Uterus (tissue), 4 donors: ENCODE results near the gene SUSD1. TPM values are rescaled to one million over a fixed set of nuclear protein-coding genes. Genes with fewer than 3 reads are reported as not detected.
"Not testable (repeated sequence)": the region's sequence is repeated elsewhere in the genome, so short reads cannot be mapped to it uniquely, and the experiment has no call there.

Source experiments
- DNase-seq, 2 donors: peaks; one replicate each; pipeline ENCODE4 v3.0.0-alpha.2; 2019 to 2020
- H3K27ac ChIP-seq, 2 donors: fragments of 200-600 bp; sonication (generic); 1 replicate in 1 of 2; 2 replicates in 1 of 2; pipeline ENCODE4 v1.5.1; 2016 to 2018
- H3K27me3 ChIP-seq, 2 donors: fragments of 200-600 bp; sonication (generic); one replicate each; pipeline ENCODE4 v1.5.1; 2018 to 2019; ENCODE audit warnings: control low read depth in 1 of 2
- H3K36me3 ChIP-seq, 2 donors: fragments of 200-600 bp; sonication (generic); one replicate each; pipeline ENCODE4 v1.5.1; 2019; ENCODE audit warnings: control low read depth in 1 of 2
- H3K4me1 ChIP-seq, 2 donors: fragments of 200-600 bp; sonication (generic); one replicate each; pipeline ENCODE4 v1.5.1; 2018 to 2019; ENCODE audit warnings: control low read depth in 1 of 2
- H3K4me3 ChIP-seq, 2 donors: fragments of 200-600 bp; sonication (generic); 1 replicate in 1 of 2; 2 replicates in 1 of 2; pipeline ENCODE4 v1.5.1; 2018 to 2019; ENCODE audit warnings: mild to moderate bottlenecking in 1 of 2
- H3K9me3 ChIP-seq, 2 donors: fragments of 200-600 bp; sonication (generic); one replicate each; pipeline ENCODE4 v1.5.1; 2019; ENCODE audit warnings: control low read depth in 1 of 2
- CTCF ChIP-seq, 4 experiments: fragments of 200-600 bp in 2 of 4; fragments of 450-650 bp in 2 of 4; sonication (generic) in 2 of 4; IDR thresholded peaks; one replicate each; pipeline ENCODE4 v1.5.1; 2016 to 2019; ENCODE audit warnings: antibody characterized with exemption in 4 of 4, mild to moderate bottlenecking in 2 of 4, moderate library complexity in 1 of 4
- POLR2A ChIP-seq, 2 donors: fragments of 450-650 bp; IDR thresholded peaks; one replicate each; pipeline ENCODE4 v1.6.1; 2016; ENCODE audit warnings: antibody characterized with exemption in 2 of 2, mild to moderate bottlenecking in 1 of 2, moderate library complexity in 1 of 2
- intact Hi-C: fragments of 100-400 bp; cut with DNase I; formaldehyde crosslinking; loops from one replicate; pipeline ENCODE4 v1.15.1; 2023; ENCODE audit warnings: low total_unique reads
- total RNA-seq, 4 donors: library from RNA; depleted of rRNA in 3 of 4; stranded (reverse); fragments of >200 nt in 3 of 4; gene quantifications; one replicate each; pipeline versions ENCODE4 v1.1.0 to v1.2.4, GENCODE V29; 2014 to 2023
- donor health status: DM: yes; HTN: yes; CAD: no.

SUSD1 gene
- total RNA-seq, 4 donors from 2014 or later = 2.9 to 22.5 (median 10.0) TPM

GRCh38 chr9:112193572-112194288, 18.6 kb upstream of the SUSD1 start:
- no peak overlapping the region for H3K4me3 ChIP-seq
- H3K27ac ChIP-seq = no peak overlapping the region
- TF ChIP-seq CTCF (IDR thresholded peaks at IDR 0.05) = no peak
- no peak for TF ChIP-seq POLR2A (IDR thresholded peaks at IDR 0.05)

GRCh38 chr9:112190320-112190719, 15.2 kb upstream of the SUSD1 start:
- DNase-seq, H3K4me1 ChIP-seq, H3K27ac ChIP-seq, H3K27me3 ChIP-seq, H3K36me3 ChIP-seq, H3K4me3 ChIP-seq, intact Hi-C loops, H3K9me3 ChIP-seq: not testable (repeated sequence)

More at GRCh38 chr9:112193572-112194288, 18.6 kb upstream of the SUSD1 start:
- H3K9me3 ChIP-seq = no peaks in the 10 kb centered on the region
- intact Hi-C loops = no loop called here
- H3K4me1 ChIP-seq = no peaks in the 10 kb centered on the region
- DNase-seq = no peak
- H3K27me3 ChIP-seq = no peaks in the 10 kb centered on the region
- no peaks in the 10 kb centered on the region for H3K36me3 ChIP-seq

GRCh38 chr9:112188884-112189283, 13.8 kb upstream of the SUSD1 start:
- no peak for DNase-seq
- H3K27ac ChIP-seq = no peak overlapping the region
- H3K36me3 ChIP-seq = no peaks in the 10 kb centered on the region
- H3K9me3 ChIP-seq = no peaks in the 10 kb centered on the region
- intact Hi-C loops = no loop called here
- H3K27me3 ChIP-seq = no peaks in the 10 kb centered on the region
- TF ChIP-seq CTCF (IDR thresholded peaks at IDR 0.05) (no peak), POLR2A (IDR thresholded peaks at IDR 0.05) (no peak)
- no peak overlapping the region for H3K4me3 ChIP-seq
- H3K4me1 ChIP-seq = no peaks in the 10 kb centered on the region

- H3K9me3 ChIP-seq = no peaks in the 10 kb centered on the region
- H3K27ac ChIP-seq = no peak overlapping the region
- intact Hi-C loops = no loop called here
- no peaks in the 10 kb centered on the region for H3K4me1 ChIP-seq
- DNase-seq = no peak
- H3K4me3 ChIP-seq = no peak overlapping the region
- TF ChIP-seq CTCF (IDR thresholded peaks at IDR 0.05) (no peak), POLR2A (IDR thresholded peaks at IDR 0.05) (no peak)
- H3K27me3 ChIP-seq = no peaks in the 10 kb centered on the region
- H3K36me3 ChIP-seq = no peaks in the 10 kb centered on the region
Observed at GRCh38 chr9:112187404-112187803, 12.3 kb upstream of the SUSD1 start.

- no peak overlapping the region for H3K4me3 ChIP-seq
- intact Hi-C loops = no loop called here
- no peak for TF ChIP-seq CTCF (IDR thresholded peaks at IDR 0.05)
- TF ChIP-seq POLR2A (IDR thresholded peaks at IDR 0.05) = no peak
- H3K27ac ChIP-seq = no peak overlapping the region
- H3K27me3 ChIP-seq = no peaks in the 10 kb centered on the region
- DNase-seq = no peak
- H3K36me3 ChIP-seq = no peaks in the 10 kb centered on the region
- no peaks in the 10 kb centered on the region for H3K9me3 ChIP-seq
- no peaks in the 10 kb centered on the region for H3K4me1 ChIP-seq
Observed at GRCh38 chr9:112186695-112187094, 11.6 kb upstream of the SUSD1 start.
